HCT116 (cell line): ENCODE results near the gene BMPER. TPM values are rescaled to one million over a fixed set of nuclear protein-coding genes. Genes with fewer than 3 reads are reported as not detected.

Experiments used
- ATAC-seq: fragments of 200-7000 bp; cut with Tn5 transposase; 2 replicates; pipeline ENCODE4 v1.9.1; 2020; ENCODE audit warnings: mild to moderate bottlenecking, moderate library complexity
- BruUV-seq: library from RNA; stranded (reverse); fragments of 400-500 nt; replicated peaks from 2 replicates; lab custom pipeline; 2021; lab: Mats Ljungman, UMichigan
- CTCF ChIA-PET: fragments of 300-600 bp; sonication (Branson Sonifier 250); formaldehyde crosslinking; loops from one replicate; lab custom pipeline; 2021; ENCODE audit warnings: antibody characterized with exemption; lab: Charles Lee
- POLR2A ChIA-PET: fragments of 300-600, 350-600 bp; sonication (Branson Sonifier 250); formaldehyde crosslinking; loops from one replicate; lab custom pipeline; 2021; ENCODE audit warnings: antibody characterized with exemption; lab: Charles Lee
- RAD21 ChIA-PET, 2 experiments: fragments of 300-600 bp; sonication (Branson Sonifier 250); formaldehyde crosslinking; loops; one replicate each; lab custom pipeline; 2023; ENCODE audit warnings: low total read pairs in 2 of 2; ENCODE audit not compliant: uncharacterized antibody in 2 of 2, unreplicated experiment in 2 of 2, low non-redundant PET in 1 of 2; lab: Charles Lee
- DNase-seq: peaks from one replicate; pipeline ENCODE4 v3.0.0-alpha.2; 2010; ENCODE audit warnings: low read depth, low spot score
- H2AFZ ChIP-seq: fragments of 200-600 bp; shearing (Covaris generic), sonication (generic); 2 replicates; pipeline ENCODE4 v1.6.1; 2017; ENCODE audit warnings: low read depth, mixed run types, mixed read lengths, antibody characterized with exemption, low read length; ENCODE audit not compliant: poor library complexity, severe bottlenecking
- H3K27ac ChIP-seq: 2 replicates; pipeline ENCODE4 v1.5.1; 2012; ENCODE audit warnings: low read depth, low read length
- H3K27me3 ChIP-seq: fragments of 200-600 bp; sonication (generic); 2 replicates; pipeline ENCODE4 v1.6.1; 2016; ENCODE audit warnings: mixed run types, low read length, mixed read lengths; ENCODE audit not compliant: insufficient read depth
- H3K36me3 ChIP-seq, 2 experiments: fragments of 200-500 bp in 1 of 2; fragments of 200-600 bp in 1 of 2; sonication (Bioruptor generic) in 1 of 2; sonication (generic) in 1 of 2; 2 replicates each; pipeline versions ENCODE4 v1.5.1 to v1.6.1; 2014 to 2016; ENCODE audit warnings: low read length in 2 of 2, inconsistent platforms in 1 of 2, mixed read lengths in 1 of 2, mixed run types in 1 of 2; ENCODE audit not compliant: insufficient read depth in 2 of 2, control insufficient read depth in 1 of 2
- H3K4me1 ChIP-seq, 2 experiments: fragments of 200-600 bp in 1 of 2; sonication (generic) in 1 of 2; 2 replicates each; pipeline versions ENCODE4 v1.5.1 to v1.6.1; 2012 to 2017; ENCODE audit warnings: low read length in 2 of 2, inconsistent platforms in 1 of 2, mild to moderate bottlenecking in 1 of 2, mixed read lengths in 1 of 2, mixed run types in 1 of 2, moderate library complexity in 1 of 2; ENCODE audit not compliant: insufficient read depth in 2 of 2, control insufficient read depth in 1 of 2
- H3K4me2 ChIP-seq: fragments of 200-600 bp; sonication (generic); 2 replicates; pipeline ENCODE4 v1.6.1; 2017; ENCODE audit warnings: mixed run types, low read length, mixed read lengths
- H3K4me3 ChIP-seq, 2 experiments: fragments of 200-600 bp in 1 of 2; sonication (generic) in 1 of 2; replicated peaks in 1 of 2; 2 replicates each; pipeline ENCODE4 v1.5.1; 2011 to 2016; ENCODE audit warnings: low read length in 2 of 2, control low read depth in 1 of 2, low read depth in 1 of 2, mild to moderate bottlenecking in 1 of 2, mixed read lengths in 1 of 2, mixed run types in 1 of 2
- H3K79me2 ChIP-seq: fragments of 200-600 bp; sonication (generic); 2 replicates; pipeline ENCODE4 v1.6.1; 2017; ENCODE audit warnings: mild to moderate bottlenecking, mixed run types, low read length, moderate library complexity, mixed read lengths; ENCODE audit not compliant: insufficient read depth
- H3K9ac ChIP-seq: fragments of 200-600 bp; sonication (generic); 2 replicates; pipeline ENCODE4 v1.6.1; 2016; ENCODE audit warnings: low read length, mixed read lengths
- H3K9me2 ChIP-seq: fragments of 200-600 bp; sonication (generic), shearing (Covaris generic); 2 replicates; pipeline ENCODE4 v1.6.1; 2017; ENCODE audit warnings: mixed run types, mild to moderate bottlenecking, moderate library complexity; ENCODE audit not compliant: insufficient read depth
- H3K9me3 ChIP-seq, 2 experiments: fragments of 200-500 bp in 1 of 2; fragments of 200-600 bp in 1 of 2; sonication (Bioruptor generic) in 1 of 2; sonication (generic) in 1 of 2; 2 replicates each; pipeline ENCODE4 v1.6.1; 2014 to 2017; ENCODE audit warnings: low read length in 2 of 2, mixed read lengths in 2 of 2, inconsistent platforms in 1 of 2, low read depth in 1 of 2, mild to moderate bottlenecking in 1 of 2, mixed run types in 1 of 2, moderate library complexity in 1 of 2; ENCODE audit not compliant: control insufficient read depth in 1 of 2, insufficient read depth in 1 of 2
- H4K20me1 ChIP-seq: fragments of 200-600 bp; sonication (generic), shearing (Covaris generic); 2 replicates; pipeline ENCODE4 v1.6.1; 2017; ENCODE audit warnings: mixed run types, mild to moderate bottlenecking, moderate library complexity; ENCODE audit not compliant: insufficient read depth
- EGR1 ChIP-seq: IDR thresholded peaks from 2 replicates; pipeline ENCODE4 v1.6.1; 2012; ENCODE audit warnings: low read depth
- EZH2 ChIP-seq: fragments of 200-600 bp; sonication (generic); IDR thresholded peaks from 2 replicates; pipeline ENCODE4 v1.6.1; 2017; ENCODE audit warnings: antibody characterized with exemption, mixed run types
- FOSL1 ChIP-seq: IDR thresholded peaks from 2 replicates; pipeline ENCODE4 v1.6.1; 2012; ENCODE audit warnings: low read depth
- JUND ChIP-seq: IDR thresholded peaks from 2 replicates; pipeline ENCODE4 v1.6.1; 2012
- RAD21 ChIP-seq: IDR thresholded peaks from 2 replicates; pipeline ENCODE4 v1.6.1; 2012; ENCODE audit warnings: low read depth, mild to moderate bottlenecking
- SP1 ChIP-seq: IDR thresholded peaks from 2 replicates; pipeline ENCODE4 v1.6.1; 2012; ENCODE audit warnings: low read depth
- intact Hi-C: fragments of 100-400 bp; cut with micrococcal nuclease; formaldehyde crosslinking; loops from 2 replicates; pipeline ENCODE4 v1.10.0; 2022
- total RNA-seq: library from RNA; stranded (reverse); gene quantifications from one replicate; pipeline ENCODE4 v1.2.1, GENCODE V29; 2021; ENCODE audit not compliant: unreplicated experiment
- TF ChIP-seq, protein P1 (sequence below), 3 experiments: fragments of 200-600 bp in 1 of 3; sonication (generic) in 1 of 3; IDR thresholded peaks in 2 of 3; conservative IDR thresholded peaks in 1 of 3; 2 replicates each; pipeline ENCODE4 v1.5.1; 2012 to 2017; ENCODE audit warnings: low read depth in 2 of 3, low read length in 2 of 3, antibody characterized with exemption in 1 of 3, borderline replicate concordance in 1 of 3, control low read depth in 1 of 3, mild to moderate bottlenecking in 1 of 3, mixed read lengths in 1 of 3, mixed run types in 1 of 3, moderate library complexity in 1 of 3; ENCODE audit not compliant: insufficient read depth in 1 of 3
- TF ChIP-seq, protein P2 (sequence below): IDR thresholded peaks from 2 replicates; pipeline ENCODE4 v1.6.1; 2012

BMPER gene
- total RNA-seq, 1 experiment from 2014 or later: not detected

DNA sequence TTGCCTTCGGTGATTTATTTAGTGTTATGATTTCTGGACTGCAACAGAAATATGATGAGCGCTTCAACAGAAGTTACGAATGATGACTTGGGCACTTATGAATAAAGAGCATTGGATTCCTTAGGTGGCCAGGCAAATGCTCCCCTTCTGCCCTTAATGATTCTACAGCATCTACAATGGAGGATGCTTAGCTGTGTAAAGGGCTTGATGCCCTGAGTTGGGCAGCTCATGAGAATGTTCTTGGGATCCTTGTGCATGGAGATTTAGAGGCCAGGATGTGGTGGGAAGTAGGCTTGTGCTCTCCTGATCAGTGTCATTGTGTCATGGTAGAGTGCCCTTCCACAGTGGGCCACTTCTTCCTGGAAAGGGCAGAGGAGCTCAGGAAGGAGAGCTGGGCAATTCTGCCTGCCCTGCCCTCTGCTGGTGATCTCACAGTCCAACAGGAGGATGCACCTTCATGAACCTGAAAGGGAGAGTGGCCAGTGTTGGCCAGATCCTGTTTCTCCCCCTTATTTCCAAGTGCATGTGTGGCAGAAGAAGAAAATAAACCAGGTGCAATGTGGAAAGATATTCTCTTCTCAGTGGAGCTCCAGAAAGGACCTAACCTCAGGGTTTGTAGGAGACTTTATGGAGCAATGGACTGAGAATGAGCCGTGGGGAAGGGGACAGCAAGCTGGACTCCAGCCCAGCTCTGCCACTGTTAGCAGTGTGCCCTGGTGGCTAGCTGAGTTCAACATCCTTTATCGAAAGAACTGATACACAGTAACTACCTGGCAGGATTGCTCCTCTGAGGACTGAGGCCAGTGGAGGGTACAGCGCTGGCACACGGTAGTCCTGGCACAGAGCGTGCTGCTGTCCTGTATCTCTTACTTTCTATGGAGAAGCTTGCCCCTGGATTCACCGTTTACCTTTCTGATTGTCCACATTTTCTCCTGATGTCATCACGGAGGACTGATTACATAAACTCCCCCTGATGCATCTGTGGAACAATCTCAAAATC lies 182.9 kb downstream of the BMPER start:
- intact Hi-C loops: loop anchor here (1.0 to 2.0 kb wide), 3 partner anchors 106 to 903 kb away; no protein-coding TSS in a partner anchor
- ChIA-PET CTCF (interaction anchor here (0.9 to 2.7 kb wide), 27 partner anchors 8 to 905 kb away, joined by 3 to 89 read pairs (median 4); no protein-coding TSS in a partner anchor), POLR2A (interaction anchor here (0.7 kb wide), 1 partner anchor 106 kb away, joined by 3 read pairs; no protein-coding TSS in a partner anchor), RAD21 (interaction anchor here (1.0 to 1.6 kb wide), 4 partner anchors 106 to 903 kb away, joined by 3 to 21 read pairs (median 10); no protein-coding TSS in a partner anchor)
- Histone ChIP-seq H3K79me2 (no peaks in the 10 kb centered on the region), H4K20me1 (no peaks in the 10 kb centered on the region), H3K9me2 (no peaks in the 10 kb centered on the region), H3K27ac (no peak overlapping the region), H3K9me3 (no peaks in the 10 kb centered on the region), H3K4me3 (no peak overlapping the region), H3K4me1 (no peaks in the 10 kb centered on the region), H2AFZ (no peak overlapping the region), H3K9ac (no peak overlapping the region), H3K27me3 (no peaks in the 10 kb centered on the region), H3K36me3 (no peaks in the 10 kb centered on the region), H3K4me2 (no peak overlapping the region)
- ATAC-seq (peak; percentile 94), DNase-seq (peak; percentile 45)
- no peak for TF ChIP-seq SP1
- TF ChIP-seq EGR1: no peak
- TF ChIP-seq FOSL1: no peak
- no peak for TF ChIP-seq EZH2
- no peak for TF ChIP-seq JUND
- TF ChIP-seq, protein P1, sequence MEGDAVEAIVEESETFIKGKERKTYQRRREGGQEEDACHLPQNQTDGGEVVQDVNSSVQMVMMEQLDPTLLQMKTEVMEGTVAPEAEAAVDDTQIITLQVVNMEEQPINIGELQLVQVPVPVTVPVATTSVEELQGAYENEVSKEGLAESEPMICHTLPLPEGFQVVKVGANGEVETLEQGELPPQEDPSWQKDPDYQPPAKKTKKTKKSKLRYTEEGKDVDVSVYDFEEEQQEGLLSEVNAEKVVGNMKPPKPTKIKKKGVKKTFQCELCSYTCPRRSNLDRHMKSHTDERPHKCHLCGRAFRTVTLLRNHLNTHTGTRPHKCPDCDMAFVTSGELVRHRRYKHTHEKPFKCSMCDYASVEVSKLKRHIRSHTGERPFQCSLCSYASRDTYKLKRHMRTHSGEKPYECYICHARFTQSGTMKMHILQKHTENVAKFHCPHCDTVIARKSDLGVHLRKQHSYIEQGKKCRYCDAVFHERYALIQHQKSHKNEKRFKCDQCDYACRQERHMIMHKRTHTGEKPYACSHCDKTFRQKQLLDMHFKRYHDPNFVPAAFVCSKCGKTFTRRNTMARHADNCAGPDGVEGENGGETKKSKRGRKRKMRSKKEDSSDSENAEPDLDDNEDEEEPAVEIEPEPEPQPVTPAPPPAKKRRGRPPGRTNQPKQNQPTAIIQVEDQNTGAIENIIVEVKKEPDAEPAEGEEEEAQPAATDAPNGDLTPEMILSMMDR (IDR thresholded peaks at IDR 0.05 in 2 of 3, conservative IDR thresholded peaks at IDR 0.05 in 1 of 3; ENCODE audit: borderline replicate concordance in 1 of 3, insufficient read depth in 1 of 3, low read depth in 2 of 3, low read length in 2 of 3): peak; percentile 65 to 81 (median 76)
- TF ChIP-seq, protein P2, sequence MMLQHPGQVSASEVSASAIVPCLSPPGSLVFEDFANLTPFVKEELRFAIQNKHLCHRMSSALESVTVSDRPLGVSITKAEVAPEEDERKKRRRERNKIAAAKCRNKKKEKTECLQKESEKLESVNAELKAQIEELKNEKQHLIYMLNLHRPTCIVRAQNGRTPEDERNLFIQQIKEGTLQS: no peak
- peak; percentile 74 for TF ChIP-seq RAD21
- BruUV-seq: no TSS peak
